IMR-90 (cell line): ENCODE data around the gene ACVR2B.

ENCODE experiments used
- CEBPB ChIP-seq: IDR thresholded peaks from 2 replicates; pipeline ENCODE4 v1.6.1; 2012; ENCODE audit warnings: low read depth, low read length, improper control_type of control experiment
- MAFK ChIP-seq: IDR thresholded peaks from 2 replicates; pipeline ENCODE4 v1.6.1; 2012; ENCODE audit warnings: low read depth, low read length, improper control_type of control experiment
- POLR2A ChIP-seq: IDR thresholded peaks from 2 replicates; pipeline ENCODE4 v1.6.1; 2012; ENCODE audit warnings: mild to moderate bottlenecking, low read depth, low read length
- TF ChIP-seq, protein P1 (sequence below): conservative IDR thresholded peaks from 2 replicates; pipeline ENCODE4 v1.5.1; 2012; ENCODE audit warnings: mild to moderate bottlenecking, low read depth, low read length, improper control_type of control experiment
- TF ChIP-seq, protein P2 (sequence below): fragments of 150-350 bp; IDR thresholded peaks from 2 replicates; pipeline ENCODE4 v1.6.1; 2017; ENCODE audit warnings: mild to moderate bottlenecking, antibody characterized with exemption, low read length, low read depth

DNA sequence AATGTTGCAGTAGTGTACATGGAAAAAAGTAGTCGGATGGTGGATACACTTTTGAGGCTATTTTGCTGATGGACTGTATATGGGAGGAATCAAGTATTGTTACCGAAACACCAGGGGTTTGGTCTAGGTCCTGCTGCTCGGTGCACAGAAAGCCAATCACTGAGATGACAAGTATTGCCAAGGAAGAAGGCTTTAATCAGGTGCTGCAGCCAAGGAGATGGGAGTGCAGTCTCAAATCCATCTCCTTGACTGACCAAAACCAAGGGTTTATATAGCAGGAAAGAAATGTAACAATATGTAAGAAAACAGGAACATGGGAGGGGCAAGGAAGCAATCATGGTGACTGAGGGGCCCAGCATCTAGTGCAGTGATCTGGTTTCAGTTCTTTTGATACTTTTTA is 2.8 kb upstream of the ACVR2B start:
- TF ChIP-seq CEBPB, result no peak
- TF ChIP-seq, protein P1, sequence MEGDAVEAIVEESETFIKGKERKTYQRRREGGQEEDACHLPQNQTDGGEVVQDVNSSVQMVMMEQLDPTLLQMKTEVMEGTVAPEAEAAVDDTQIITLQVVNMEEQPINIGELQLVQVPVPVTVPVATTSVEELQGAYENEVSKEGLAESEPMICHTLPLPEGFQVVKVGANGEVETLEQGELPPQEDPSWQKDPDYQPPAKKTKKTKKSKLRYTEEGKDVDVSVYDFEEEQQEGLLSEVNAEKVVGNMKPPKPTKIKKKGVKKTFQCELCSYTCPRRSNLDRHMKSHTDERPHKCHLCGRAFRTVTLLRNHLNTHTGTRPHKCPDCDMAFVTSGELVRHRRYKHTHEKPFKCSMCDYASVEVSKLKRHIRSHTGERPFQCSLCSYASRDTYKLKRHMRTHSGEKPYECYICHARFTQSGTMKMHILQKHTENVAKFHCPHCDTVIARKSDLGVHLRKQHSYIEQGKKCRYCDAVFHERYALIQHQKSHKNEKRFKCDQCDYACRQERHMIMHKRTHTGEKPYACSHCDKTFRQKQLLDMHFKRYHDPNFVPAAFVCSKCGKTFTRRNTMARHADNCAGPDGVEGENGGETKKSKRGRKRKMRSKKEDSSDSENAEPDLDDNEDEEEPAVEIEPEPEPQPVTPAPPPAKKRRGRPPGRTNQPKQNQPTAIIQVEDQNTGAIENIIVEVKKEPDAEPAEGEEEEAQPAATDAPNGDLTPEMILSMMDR, result no peak
- TF ChIP-seq POLR2A, result no peak
- no peak for TF ChIP-seq MAFK
- TF ChIP-seq, protein P2, sequence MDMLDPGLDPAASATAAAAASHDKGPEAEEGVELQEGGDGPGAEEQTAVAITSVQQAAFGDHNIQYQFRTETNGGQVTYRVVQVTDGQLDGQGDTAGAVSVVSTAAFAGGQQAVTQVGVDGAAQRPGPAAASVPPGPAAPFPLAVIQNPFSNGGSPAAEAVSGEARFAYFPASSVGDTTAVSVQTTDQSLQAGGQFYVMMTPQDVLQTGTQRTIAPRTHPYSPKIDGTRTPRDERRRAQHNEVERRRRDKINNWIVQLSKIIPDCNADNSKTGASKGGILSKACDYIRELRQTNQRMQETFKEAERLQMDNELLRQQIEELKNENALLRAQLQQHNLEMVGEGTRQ, result no peak
